ENCODE measurements around the gene CCDC197. TPM values are rescaled to one million over a fixed set of nuclear protein-coding genes. Genes with fewer than 3 reads are reported as not detected.

CCDC197 gene
- total RNA-seq, 2 experiments from 2014 or later, result not detected

GRCh38 chr14:93953739-93954515 lies 43.2 kb upstream of the CCDC197 start:
- intact Hi-C loops (cut with micrococcal nuclease; ENCODE audit: unreplicated experiment), result loop anchor here (10.0 kb wide), 2 partner anchors 1201 to 1711 kb away; partner anchors contain the start of gene DICER1
- no TSS peak for BruUV-seq (replicated peaks)
- Histone ChIP-seq H3K4me3 (ENCODE audit: low read depth, low read length, poor library complexity, severe bottlenecking) (peak overlapping the region; percentile 67), H3K9me2 (ENCODE audit: insufficient read depth, low read length) (no peaks in the 10 kb centered on the region), H3K79me2 (ENCODE audit: insufficient read depth, low read depth, low read length) (no peaks in the 10 kb centered on the region; the same call in 1 of the 2 replicates), H4K20me1 (ENCODE audit: insufficient read depth, low read length) (no peaks in the 10 kb centered on the region), H3K27ac (ENCODE audit: low read depth, low read length, poor library complexity, severe bottlenecking) (peak overlapping the region; percentile 92), H3K4me2 (ENCODE audit: low read length) (peak overlapping the region; percentile 95), H2AFZ (ENCODE audit: low read length) (peak overlapping the region; percentile 49; the same call in 1 of the 2 replicates), H3K36me3 (ENCODE audit: insufficient read depth, low read length) (peaks cover 8% of the 10 kb centered on the region; the same call in 1 of the 2 replicates), H3K4me1 (ENCODE audit: insufficient read depth, low read length, poor library complexity, severe bottlenecking) (peaks cover 65% of the 10 kb centered on the region), H3K9me3 (ENCODE audit: low read length) (no peaks in the 10 kb centered on the region)
- no peak for DNase-seq (ENCODE audit: low spot score)
- POLR2A ChIA-PET, result interaction anchor here (1.2 kb wide), 1 partner anchor 9 kb away, joined by 5 read pairs; no protein-coding TSS in a partner anchor
- CTCF ChIA-PET (ENCODE audit: unreplicated experiment), result interaction anchor here (1.0 to 1.4 kb wide), 4 partner anchors 8 to 24 kb away, joined by 3 to 7 read pairs (median 4); no protein-coding TSS in a partner anchor
- TF ChIP-seq CTCF (conservative IDR thresholded peaks at IDR 0.05; ENCODE audit: low read length), result no peak
- TF ChIP-seq EZH2phosphoT487 (IDR thresholded peaks at IDR 0.05; ENCODE audit: borderline replicate concordance, low read depth, low read length), result no peak

- peak overlapping the region; percentile 49; the same call in 1 of the 2 replicates for H2AFZ ChIP-seq (ENCODE audit: low read length)
- no TSS peak for BruUV-seq (replicated peaks)
- H3K9me2 ChIP-seq (ENCODE audit: insufficient read depth, low read length), result no peaks in the 10 kb centered on the region
Measured at GRCh38 chr14:93954516-93954830, 42.6 kb upstream of the CCDC197 start.

More at GRCh38 chr14:93954516-93954830, 42.6 kb upstream of the CCDC197 start:
- TF ChIP-seq CTCF (conservative IDR thresholded peaks at IDR 0.05; ENCODE audit: low read length), result no peak
- no peak for TF ChIP-seq EZH2phosphoT487 (IDR thresholded peaks at IDR 0.05; ENCODE audit: borderline replicate concordance, low read depth, low read length)
- peak overlapping the region; percentile 67 for H3K4me3 ChIP-seq (ENCODE audit: low read depth, low read length, poor library complexity, severe bottlenecking)
- peaks cover 8% of the 10 kb centered on the region; the same call in 1 of the 2 replicates for H3K36me3 ChIP-seq (ENCODE audit: insufficient read depth, low read length)
- no peaks in the 10 kb centered on the region; the same call in 1 of the 2 replicates for H3K79me2 ChIP-seq (ENCODE audit: insufficient read depth, low read depth, low read length)
- ChIA-PET CTCF (ENCODE audit: unreplicated experiment) (interaction anchor here (0.7 to 3.1 kb wide), 3 partner anchors 13 to 24 kb away, joined by 4 to 13 read pairs (median 4); no protein-coding TSS in a partner anchor), POLR2A (interaction anchor here (1.0 to 3.2 kb wide), 5 partner anchors 10 to 43 kb away, joined by 3 to 21 read pairs (median 7); partner anchors contain the start of gene CCDC197)
- peak overlapping the region; percentile 95 for H3K4me2 ChIP-seq (ENCODE audit: low read length)
- no peaks in the 10 kb centered on the region for H4K20me1 ChIP-seq (ENCODE audit: insufficient read depth, low read length)
- no peaks in the 10 kb centered on the region for H3K9me3 ChIP-seq (ENCODE audit: low read length)
- peak overlapping the region; percentile 92 for H3K27ac ChIP-seq (ENCODE audit: low read depth, low read length, poor library complexity, severe bottlenecking)
- intact Hi-C loops (cut with micrococcal nuclease; ENCODE audit: unreplicated experiment), result loop anchor here (10.0 kb wide), 2 partner anchors 1200 to 1710 kb away; partner anchors contain the start of gene DICER1
- DNase-seq (ENCODE audit: low spot score), result no peak
- H3K4me1 ChIP-seq (ENCODE audit: insufficient read depth, low read length, poor library complexity, severe bottlenecking), result peaks cover 71% of the 10 kb centered on the region

All from OCI-LY7 (cell line).